Renal cortex interstitium (tissue), 15 donors: Measurements from ENCODE around the gene STX11. TPM values are rescaled to one million over a fixed set of nuclear protein-coding genes. Genes with fewer than 3 reads are reported as not detected.
"Not testable (repeated sequence)": the region's sequence is repeated elsewhere in the genome, so short reads cannot be mapped to it uniquely, and the experiment has no call there.

Source experiments
- DNase-seq, 11 donors: peaks; one replicate each; pipeline ENCODE4 v3.0.0-alpha.2; 2013; ENCODE audit warnings: low read depth in 9 of 11, low spot score in 4 of 11; ENCODE audit errors: extremely low read depth in 1 of 11
- long read RNA-seq, 16 experiments: transcript quantifications; one replicate each; lab custom pipeline, GENCODE V29; 2026
- polyA plus RNA-seq, 3 donors: library from polyadenylated mRNA; unstranded; fragments of 120-200 nt; gene quantifications; one replicate each; pipeline ENCODE4 v1.2.1, GENCODE V29; 2013; ENCODE audit not compliant: insufficient read length in 3 of 3

The STX11 gene
- 1 to 10 TPM in 1 of 3 donors, under 1 TPM in 2; 0.81 to 1.3 (median 0.95) TPM for polyA plus RNA-seq
- long read RNA-seq, donor 1, partial matches to known transcripts: 0 of 1 reads
- long read RNA-seq, donor 1, other reads (novel, unspliced or antisense): 0 of 1 reads
- long read RNA-seq, donor 2, partial matches to known transcripts: 0 of 1 reads
- long read RNA-seq, donor 2, other reads (novel, unspliced or antisense): 0 of 1 reads
- long read RNA-seq, donor 3, partial matches to known transcripts: 0 of 1 reads
- long read RNA-seq, donor 3, other reads (novel, unspliced or antisense): 0 of 1 reads
- long read RNA-seq, donor 4, partial matches to known transcripts: 0 of 1 reads
- long read RNA-seq, donor 4, other reads (novel, unspliced or antisense): 0 of 1 reads
- long read RNA-seq, donor 5: 0 reads
- long read RNA-seq, donor 6: 0 reads
- long read RNA-seq, donor 7: 0 reads
- long read RNA-seq, donor 8: 0 reads
- long read RNA-seq, donor 9: 0 reads
- long read RNA-seq, donor 10: 0 reads
- long read RNA-seq, donor 11: 0 reads
- long read RNA-seq, donor 12: 0 reads
- long read RNA-seq, donor 13: 0 reads
- long read RNA-seq, donor 14, partial matches to known transcripts: 0 of 1 reads
- long read RNA-seq, donor 14, other reads (novel, unspliced or antisense): 0 of 1 reads
- long read RNA-seq, donor 15, partial matches to known transcripts: 0 of 1 reads
- long read RNA-seq, donor 15, other reads (novel, unspliced or antisense): 0 of 1 reads
- long read RNA-seq, donor 16, partial matches to known transcripts: 0 of 1 reads
- long read RNA-seq, donor 16, other reads (novel, unspliced or antisense): 0 of 1 reads

- DNase-seq: peak in 7 of 11 donors; percentile 39 to 48 (median 45)
Measured at GRCh38 chr6:144149894-144150709, at the start of gene STX11. TSS of gene STX11 (plus strand) at chr6:144150517. CDS start at chr6:144186628, 36,111 bp downstream.

GRCh38 chr6:144103026-144103563 lies 47.2 kb upstream of the STX11 start:
- DNase-seq: no peak

- DNase-seq: no peak
Measured at GRCh38 chr6:144104488-144104887, 45.8 kb upstream of the STX11 start.

DNA sequence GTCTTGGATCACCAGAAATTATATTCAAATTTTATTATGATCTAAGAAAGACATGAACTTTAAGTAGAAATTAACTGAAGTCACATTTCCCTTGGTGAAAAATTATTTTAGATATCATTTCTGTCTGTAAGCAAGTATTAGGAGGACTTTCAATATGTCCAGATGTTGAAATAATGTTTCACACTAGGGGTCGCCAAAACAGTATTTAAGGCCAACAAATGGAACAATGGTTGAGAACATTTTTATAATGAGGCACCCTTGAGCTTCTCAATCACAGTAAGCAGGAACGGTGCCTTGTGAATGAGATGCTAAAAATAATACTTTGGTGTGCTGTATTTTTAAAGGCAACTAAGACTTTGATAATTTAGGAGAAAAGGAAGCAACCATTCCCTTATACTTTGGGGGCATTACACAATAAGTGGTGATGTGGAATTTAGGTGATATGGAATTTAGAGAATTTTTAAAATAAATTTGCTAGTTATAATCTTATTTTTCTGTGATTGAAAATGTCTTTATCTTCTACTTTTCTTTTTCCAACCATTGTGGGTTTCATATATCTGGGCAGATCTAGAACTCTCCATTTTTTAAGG lies 45.3 kb upstream of the STX11 start:
- peak; percentile 44 to 84 (median 60) for DNase-seq

DNA sequence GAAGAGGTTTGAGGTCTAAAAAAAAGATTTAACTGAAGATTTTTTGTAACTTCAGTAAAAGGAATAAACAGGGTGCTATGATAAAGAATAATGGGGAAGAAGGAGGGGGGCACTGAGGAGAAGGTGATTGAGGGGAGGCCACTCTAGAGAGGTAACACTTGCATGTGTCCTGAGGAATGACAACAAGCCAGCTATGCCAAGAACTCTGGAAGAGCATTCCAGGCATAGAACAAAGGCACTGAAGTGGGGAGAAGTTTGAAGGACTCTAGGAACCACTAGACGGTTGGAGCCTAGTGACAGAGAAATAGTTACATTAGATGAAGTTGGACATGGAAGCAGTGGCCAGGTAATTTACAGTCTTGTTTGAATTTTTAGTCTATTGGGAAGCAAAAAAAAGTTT lies 44.1 kb upstream of the STX11 start:
- peak in 1 of 11 donors; percentile 19 for DNase-seq

- no peak for DNase-seq
Measured at GRCh38 chr6:144110210-144110609, 40.1 kb upstream of the STX11 start.

- no peak for DNase-seq
Measured at GRCh38 chr6:144113366-144113765, 37.0 kb upstream of the STX11 start.

DNA sequence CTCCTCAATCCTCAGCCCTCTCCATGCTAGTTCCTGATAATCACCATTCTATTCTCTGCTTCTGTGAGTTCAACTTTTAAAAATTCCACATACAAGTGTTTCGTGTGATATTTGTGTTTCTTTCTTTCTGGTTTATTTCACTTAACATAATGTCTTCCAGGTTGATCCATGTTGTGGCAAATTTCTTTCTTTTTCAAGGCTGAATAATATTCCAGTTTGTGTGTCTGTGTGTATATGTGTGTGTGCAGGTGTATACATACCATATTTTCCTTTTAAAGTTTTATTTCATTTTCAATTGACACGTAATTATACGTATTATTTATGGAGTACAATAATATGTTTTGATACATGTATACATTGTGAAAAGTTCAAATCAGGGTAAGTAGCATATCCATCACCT lies 35.1 kb upstream of the STX11 start:
- no peak for DNase-seq

GRCh38 chr6:144119376-144119775 lies 30.9 kb upstream of the STX11 start:
- no peak for DNase-seq

DNA sequence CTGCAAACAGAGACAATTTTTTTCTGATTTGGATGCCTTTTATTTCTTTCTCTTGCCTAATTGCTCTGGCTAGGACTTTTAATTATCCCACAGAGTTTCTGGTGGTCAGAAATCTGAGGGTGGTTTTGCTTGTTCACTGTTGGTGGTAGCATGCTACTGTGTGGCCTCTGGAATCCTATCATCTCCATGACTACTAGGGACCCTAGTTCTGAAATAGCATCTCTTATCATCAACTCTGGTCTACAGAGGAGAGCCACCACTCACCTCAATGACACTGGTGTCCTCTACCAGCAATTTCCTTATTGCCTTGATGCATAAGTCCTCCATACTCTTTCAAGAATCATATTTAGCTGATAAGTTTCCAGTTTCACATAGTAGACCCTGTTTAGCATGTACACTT lies 27.5 kb upstream of the STX11 start:
- no peak for DNase-seq

DNA sequence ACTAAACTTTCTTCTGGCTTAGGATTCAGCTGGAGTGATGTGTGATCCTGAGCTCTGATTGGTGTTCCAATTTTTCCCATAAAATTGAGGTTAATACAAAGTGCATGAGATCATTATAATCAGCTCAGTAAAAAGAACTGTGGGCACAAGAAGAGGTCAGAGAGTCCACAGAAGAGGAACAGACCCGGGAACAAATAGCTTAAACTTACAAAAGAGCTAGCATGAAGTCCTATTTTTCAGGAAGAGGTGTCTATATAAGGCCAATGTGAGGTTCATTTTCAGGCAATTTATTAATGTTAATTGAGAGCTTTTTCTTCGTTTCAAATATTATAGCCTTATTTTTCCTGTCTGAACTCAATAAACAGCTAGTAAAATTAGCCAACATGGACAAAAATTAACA lies 26.9 kb upstream of the STX11 start:
- no peak for DNase-seq

DNA sequence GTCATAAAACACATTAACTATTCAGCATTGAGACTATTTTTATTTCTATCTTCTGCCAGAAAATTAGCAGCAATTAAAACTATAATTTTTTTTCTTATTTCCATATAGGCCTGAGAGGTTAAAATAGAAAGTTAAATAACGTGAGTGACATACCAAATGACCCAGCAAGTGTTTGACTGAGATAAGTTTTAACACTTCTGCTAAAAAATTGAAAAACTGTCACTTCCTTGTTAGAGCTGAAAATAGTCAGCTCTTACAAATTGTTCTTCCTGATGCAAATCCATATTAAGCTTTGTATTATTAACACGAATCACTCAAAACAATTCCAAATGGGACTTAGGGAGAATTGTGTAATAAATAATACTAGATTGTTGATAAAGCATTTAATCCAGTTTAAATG lies 26.5 kb upstream of the STX11 start:
- DNase-seq: no peak

DNA sequence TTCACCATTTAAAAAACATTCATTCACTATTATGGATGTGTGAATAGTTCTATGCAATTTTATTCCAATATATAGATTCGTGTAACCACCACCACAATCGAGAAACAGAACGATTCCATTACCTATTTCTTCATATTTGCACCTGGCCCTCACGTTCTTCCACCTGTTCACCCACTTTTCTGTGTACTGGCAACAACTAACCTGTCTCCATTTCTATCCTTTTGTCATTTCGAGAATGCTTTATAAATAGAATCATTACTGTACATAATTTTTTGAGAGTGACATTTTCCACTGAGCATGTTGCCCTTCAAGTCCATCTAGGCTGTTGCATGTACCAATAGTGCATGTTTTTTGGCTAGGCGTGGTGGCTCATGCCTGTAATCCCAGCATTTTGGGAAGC lies 23.2 kb upstream of the STX11 start:
- DNase-seq: no peak

- DNase-seq: no peak
Measured at GRCh38 chr6:144129469-144129868, 20.8 kb upstream of the STX11 start.

DNA sequence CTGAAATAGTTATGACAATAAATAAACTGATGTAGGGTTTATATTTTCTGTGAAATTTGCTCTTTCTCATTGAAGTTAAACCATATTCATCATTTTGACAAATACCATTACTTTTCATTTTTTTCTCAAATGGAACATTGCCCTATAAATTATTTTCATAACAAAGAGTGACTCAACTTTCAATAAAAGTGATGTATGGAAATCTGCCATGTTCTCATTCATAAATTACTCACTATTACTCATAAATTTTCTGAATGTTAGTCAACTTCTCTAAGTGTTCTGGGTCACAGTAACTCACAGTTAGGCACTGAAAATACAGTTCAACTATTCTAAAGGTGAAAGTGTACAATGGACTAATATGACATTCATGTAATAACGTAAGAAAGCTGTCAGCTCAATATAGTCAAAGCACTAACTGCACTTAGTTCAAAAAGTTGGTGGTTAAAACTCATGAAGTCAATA lies 19.0 kb upstream of the STX11 start:
- no peak for DNase-seq

- not testable (repeated sequence) for DNase-seq
Measured at GRCh38 chr6:144132167-144132690, 18.1 kb upstream of the STX11 start.

- DNase-seq: no peak
Measured at GRCh38 chr6:144133225-144133821, 17.0 kb upstream of the STX11 start.

DNA sequence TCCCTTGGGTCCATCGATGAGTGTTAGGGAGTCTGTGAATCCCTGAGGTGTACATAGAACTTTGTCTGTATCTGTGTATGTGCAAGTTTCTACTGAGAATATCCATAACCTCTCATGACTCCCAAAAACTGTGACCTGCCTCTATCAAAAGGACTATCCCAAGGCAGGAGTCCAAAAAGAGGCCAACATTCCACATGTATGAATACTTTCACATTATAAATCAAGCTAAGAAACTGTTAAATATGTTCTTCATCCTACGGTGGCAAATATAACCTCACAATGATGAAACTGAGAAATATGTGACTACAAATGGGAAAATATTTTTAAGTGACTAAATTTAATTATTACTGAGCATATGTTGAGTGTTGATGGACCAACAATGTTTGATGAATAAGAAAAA lies 16.1 kb upstream of the STX11 start:
- DNase-seq: no peak
